ENCODE measurements around the gene ARHGEF38.

DNA sequence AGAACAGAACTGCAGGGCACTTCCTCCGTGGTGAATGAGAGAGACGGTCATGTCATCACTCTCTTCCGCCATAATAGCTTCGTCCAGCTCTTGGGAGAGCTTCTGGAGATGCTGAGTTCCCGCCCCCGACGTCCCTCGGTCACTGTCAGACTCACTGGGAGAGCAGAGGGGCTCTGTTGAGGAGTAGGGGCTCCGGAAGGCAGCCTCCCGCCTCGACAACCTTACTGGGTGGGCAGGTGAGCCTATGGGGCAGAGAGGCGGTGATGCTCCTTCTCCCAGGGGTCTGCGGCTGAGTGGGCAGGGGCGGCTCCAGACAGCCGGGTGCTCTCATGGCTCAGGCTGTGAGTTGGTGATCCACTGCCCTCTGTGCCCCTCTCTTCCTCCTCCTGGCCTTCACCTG is 25.8 kb upstream of the ARHGEF38 start:
- TF ChIP-seq, protein P1, sequence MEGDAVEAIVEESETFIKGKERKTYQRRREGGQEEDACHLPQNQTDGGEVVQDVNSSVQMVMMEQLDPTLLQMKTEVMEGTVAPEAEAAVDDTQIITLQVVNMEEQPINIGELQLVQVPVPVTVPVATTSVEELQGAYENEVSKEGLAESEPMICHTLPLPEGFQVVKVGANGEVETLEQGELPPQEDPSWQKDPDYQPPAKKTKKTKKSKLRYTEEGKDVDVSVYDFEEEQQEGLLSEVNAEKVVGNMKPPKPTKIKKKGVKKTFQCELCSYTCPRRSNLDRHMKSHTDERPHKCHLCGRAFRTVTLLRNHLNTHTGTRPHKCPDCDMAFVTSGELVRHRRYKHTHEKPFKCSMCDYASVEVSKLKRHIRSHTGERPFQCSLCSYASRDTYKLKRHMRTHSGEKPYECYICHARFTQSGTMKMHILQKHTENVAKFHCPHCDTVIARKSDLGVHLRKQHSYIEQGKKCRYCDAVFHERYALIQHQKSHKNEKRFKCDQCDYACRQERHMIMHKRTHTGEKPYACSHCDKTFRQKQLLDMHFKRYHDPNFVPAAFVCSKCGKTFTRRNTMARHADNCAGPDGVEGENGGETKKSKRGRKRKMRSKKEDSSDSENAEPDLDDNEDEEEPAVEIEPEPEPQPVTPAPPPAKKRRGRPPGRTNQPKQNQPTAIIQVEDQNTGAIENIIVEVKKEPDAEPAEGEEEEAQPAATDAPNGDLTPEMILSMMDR (IDR thresholded peaks at IDR 0.05; ENCODE audit: low read length), result no peak
- no peak for TF ChIP-seq EZH2 (IDR thresholded peaks at IDR 0.05; ENCODE audit: borderline replicate concordance, low read length)

All from OCI-LY1 (cell line).